Measurements from ENCODE around the gene FAM72B.
"Not testable (repeated sequence)": the region's sequence is repeated elsewhere in the genome, so short reads cannot be mapped to it uniquely, and the experiment has no call there.

Gene FAM72B

DNA sequence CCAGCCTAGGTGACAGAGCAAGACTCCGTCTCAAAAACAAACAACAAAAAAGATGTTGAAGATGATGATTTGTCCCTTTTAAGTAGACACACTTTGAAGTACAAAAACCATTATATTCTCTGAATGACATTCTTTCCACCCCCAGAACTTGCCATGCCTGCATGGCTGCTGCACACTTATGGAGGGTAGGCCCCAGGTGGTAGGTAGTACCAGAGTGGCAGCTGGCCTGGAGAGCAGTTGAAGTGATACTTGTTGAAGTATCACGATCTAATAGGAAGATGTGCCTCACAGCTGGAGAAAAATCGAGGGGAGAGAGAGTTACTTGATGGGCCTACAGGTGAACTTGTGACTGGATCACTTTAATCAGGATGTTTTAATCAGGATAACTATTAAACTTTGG is 15.6 kb upstream of the FAM72B start:
- DNase-seq, result not testable (repeated sequence)

- DNase-seq, result not testable (repeated sequence)
Observed at GRCh38 chr1:121197095-121197882, 13.1 kb upstream of the FAM72B start.

- DNase-seq, result not testable (repeated sequence)
Observed at GRCh38 chr1:121192512-121192911, 8.4 kb upstream of the FAM72B start.

GRCh38 chr1:121187914-121188313 is 3.8 kb upstream of the FAM72B start:
- not testable (repeated sequence) for DNase-seq

GRCh38 chr1:121186191-121186590 is 2.1 kb upstream of the FAM72B start:
- not testable (repeated sequence) for DNase-seq

- DNase-seq, result not testable (repeated sequence)
Observed at GRCh38 chr1:121185140-121185708, 1.1 kb upstream of the FAM72B start.

DNA sequence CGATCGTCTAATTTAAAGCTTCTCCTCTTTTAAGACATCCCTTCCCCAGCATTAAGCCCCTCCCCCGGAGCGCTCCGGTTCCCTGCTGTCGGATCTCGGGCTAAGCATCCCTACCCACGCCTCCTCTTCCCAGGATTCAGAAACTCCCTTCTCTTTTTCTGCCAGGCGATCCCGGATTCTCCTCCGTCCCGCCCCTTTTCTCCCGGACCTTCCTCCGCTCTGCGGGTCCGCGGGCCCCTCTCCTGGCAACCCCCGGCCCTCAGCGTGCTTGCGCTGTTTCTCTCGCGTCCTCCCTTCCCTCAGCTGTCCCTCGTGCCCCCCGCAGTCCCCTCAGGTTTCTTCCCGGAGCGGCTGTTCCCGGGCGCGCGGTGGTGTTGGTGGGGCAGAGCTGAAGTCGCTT is 273 bp downstream of the FAM72B start:
- not testable (repeated sequence) for DNase-seq

- DNase-seq, result not testable (repeated sequence)
Observed at GRCh38 chr1:121178197-121178596, 5.9 kb downstream of the FAM72B start.

GRCh38 chr1:121176649-121177048 is 7.5 kb downstream of the FAM72B start:
- DNase-seq, result not testable (repeated sequence)

GRCh38 chr1:121168152-121168668 is 15.9 kb downstream of the FAM72B start:
- DNase-seq, result not testable (repeated sequence)

DNA sequence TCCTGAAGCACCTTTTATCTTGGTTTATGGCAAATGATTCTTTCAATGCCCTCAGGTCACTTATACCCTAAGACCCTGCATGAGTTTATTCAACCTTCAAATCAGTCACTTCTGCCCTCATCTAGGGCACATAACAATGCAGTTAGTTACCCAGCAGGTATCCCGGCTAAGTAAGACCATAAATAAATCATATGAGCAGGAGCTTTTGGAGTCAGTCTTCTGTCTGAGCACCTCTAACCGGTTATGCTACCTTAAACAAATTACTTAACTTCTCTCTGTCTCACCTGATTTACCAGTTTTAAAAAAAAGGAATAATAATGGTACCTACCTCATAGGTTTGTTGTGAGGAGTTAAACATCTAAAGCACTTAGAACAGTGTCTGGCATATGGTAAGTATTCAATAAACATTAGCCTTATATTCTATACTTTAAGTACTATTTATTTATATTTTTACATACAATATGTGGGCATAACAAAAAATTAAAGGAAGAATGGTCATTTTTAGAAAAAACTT is 16.9 kb downstream of the FAM72B start:
- not testable (repeated sequence) for DNase-seq

DNA sequence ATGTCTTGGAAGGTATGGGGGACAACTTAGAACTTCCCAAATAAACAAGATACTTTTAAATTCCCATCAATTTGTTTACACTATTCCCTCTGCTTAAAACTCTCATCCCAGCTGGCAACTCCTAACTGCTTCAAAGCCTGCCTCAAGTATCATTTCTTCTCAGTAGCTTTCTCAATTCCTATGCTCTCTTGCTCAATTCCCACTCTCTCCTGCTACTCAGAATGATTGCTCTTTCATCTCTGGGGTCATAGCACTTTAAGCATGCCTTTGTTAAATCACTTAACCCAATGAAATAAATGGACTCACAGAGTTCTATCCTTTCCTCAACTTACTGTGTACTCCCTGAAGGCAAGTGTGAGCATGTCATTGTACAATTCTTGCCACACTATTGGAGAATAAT is 18.8 kb downstream of the FAM72B start:
- not testable (repeated sequence) for DNase-seq

DNA sequence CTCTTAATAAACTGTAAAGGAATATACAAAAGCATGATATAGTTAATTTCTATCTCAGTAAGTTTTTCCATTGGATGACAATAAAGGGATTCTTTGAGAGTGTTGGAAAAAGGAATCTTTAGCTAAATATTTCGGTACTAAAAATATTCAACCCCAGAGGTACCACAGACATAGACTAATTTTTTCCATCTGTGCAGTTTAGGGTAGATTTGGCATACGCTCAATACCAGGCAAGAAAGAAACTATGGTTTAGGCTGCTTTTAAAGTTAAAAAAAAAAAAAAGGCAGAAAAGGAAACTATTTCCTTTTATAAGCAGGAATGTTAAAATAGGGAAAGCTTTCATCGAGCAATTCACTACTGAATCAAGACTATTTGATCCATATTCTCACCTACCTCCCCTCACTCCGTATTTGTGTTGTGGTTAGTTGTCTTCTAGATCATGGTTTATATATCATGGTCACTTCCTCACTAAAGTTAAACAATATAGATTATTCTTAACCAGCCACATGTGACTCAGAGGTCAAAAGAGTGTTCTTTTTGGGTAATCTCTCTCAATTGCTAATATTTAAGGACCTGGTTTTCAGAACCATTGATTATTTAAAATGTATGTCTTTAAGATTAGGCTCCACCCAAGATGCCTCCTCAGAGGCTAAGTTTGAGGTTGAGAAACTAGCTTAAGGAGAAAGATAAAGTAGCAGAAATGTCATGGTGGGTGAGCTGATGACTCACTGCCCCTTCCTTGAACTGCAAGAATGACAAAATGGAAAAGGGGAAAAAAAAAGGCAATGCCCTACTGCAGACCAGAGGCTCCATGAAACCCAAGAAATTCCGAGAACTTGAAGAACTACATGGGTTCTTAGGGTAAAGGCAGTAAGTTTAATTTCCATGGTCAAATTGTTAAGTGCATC is 20.0 kb downstream of the FAM72B start:
- not testable (repeated sequence) for DNase-seq

GRCh38 chr1:121161199-121161901 is 22.8 kb downstream of the FAM72B start:
- DNase-seq, result not testable (repeated sequence)

DNA sequence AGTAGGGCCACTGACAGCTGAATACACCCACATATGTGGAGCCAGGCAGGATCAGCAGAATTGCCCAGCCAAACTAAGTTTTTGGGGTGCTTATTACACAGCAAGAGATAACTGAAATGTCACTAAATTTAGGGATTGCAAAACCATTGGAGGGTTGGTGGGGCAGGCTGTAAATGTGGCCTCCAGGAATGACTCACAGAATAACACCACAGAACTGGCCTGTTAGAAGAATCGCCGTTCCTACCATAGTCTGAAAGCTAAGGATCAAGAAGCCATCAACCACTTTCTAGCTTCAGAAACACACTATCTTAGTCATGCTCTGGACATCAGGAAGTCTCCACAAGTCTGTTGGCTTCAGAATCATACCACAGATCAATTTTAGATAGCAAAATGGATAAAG is 24.0 kb downstream of the FAM72B start:
- DNase-seq, result not testable (repeated sequence)

DNA sequence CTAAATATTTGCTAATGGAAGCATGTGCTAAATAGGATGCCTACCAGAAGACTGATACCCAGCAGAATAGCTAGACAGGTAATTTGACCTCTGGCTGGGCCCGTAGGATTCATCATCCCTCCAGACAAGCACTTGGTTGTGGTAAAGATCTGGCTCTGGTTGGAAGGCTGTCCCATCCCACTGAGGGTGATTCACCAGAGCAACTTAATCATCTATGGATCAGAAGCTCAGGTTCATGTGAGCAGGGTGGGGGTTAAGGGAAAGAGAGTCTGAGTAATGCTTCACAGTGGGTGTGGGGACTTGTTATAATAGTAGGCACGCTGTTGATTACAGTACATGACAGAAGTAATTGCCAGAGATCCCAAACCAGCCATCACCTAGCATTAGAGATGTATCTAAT is 26.5 kb downstream of the FAM72B start:
- not testable (repeated sequence) for DNase-seq

DNA sequence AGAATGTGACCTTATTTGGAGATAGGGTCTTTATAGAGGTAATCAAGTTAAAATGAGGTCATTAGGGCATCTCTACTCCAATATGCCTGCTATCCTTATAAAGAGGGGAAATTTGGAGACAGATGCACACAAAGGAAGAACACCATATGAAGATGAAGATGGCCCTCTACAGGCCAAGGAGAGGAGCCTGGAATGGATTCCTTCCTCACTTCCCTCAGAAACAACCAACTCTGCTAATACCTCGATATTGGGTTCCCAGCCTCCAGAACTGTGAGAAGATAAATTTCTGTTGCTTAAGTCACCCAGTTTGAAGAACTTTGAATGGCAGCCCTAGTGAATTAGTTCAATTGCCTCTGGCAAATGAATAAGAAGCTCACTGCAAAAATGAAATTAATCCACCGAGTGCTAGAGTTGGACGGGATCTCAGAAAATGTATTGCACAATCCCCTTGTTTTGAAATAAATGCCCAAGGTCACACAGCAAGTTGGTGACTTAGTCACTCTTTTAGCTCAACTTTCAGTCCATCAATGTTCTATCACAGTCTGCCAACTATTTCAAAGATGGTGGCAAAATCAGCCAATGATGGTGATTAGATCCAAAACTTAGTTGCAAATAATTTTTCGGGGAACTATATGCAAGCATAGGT is 27.1 kb downstream of the FAM72B start:
- not testable (repeated sequence) for DNase-seq

- DNase-seq, result peak; percentile 21
Observed at GRCh38 chr1:121155671-121156358, 28.3 kb downstream of the FAM72B start.

DNA sequence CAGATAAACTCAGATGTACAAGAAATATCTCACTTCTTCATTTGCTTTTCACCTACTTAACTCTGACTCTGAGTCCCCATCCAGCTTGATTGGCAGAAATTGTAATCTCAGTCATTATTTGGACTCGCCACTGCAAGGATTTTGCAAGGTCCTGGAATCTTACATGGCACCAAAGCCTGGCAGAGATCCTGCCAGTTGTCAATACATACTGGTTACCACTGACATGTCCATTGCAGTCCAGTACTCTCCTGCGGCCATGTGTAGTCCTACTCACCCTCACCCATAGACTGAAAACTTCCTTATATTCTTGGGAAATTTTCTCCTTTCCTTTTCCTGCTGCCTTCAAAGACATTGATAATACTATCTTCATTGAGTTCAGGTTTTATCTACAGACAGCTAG is 29.3 kb downstream of the FAM72B start:
- not testable (repeated sequence) for DNase-seq

GRCh38 chr1:121152788-121153187 is 31.4 kb downstream of the FAM72B start:
- not testable (repeated sequence) for DNase-seq

- DNase-seq, result not testable (repeated sequence)
Observed at GRCh38 chr1:121151294-121151693, 32.8 kb downstream of the FAM72B start.

All from DMS53 (cell line).